HEK293 (cell line): Measurements from ENCODE around the gene ITFG2.

Source experiments
- AEBP2 ChIP-seq: fragments of 450-650 bp; formaldehyde crosslinking; IDR thresholded peaks from 2 replicates; pipeline ENCODE4 v1.5.1; 2016; ENCODE audit warnings: missing biosample characterization, missing genetic modification characterization, borderline replicate concordance
- ATF2 ChIP-seq: fragments of 450-650 bp; formaldehyde crosslinking; IDR thresholded peaks from 2 replicates; pipeline ENCODE4 v1.5.1; 2016; ENCODE audit warnings: missing biosample characterization, missing genetic modification characterization, low read depth
- KLF1 ChIP-seq: fragments of 450-650 bp; formaldehyde crosslinking; IDR thresholded peaks from 2 replicates; pipeline ENCODE4 v1.5.1; 2016; ENCODE audit warnings: missing biosample characterization, missing genetic modification characterization
- MEIS1 ChIP-seq: sonication (generic); formaldehyde crosslinking; IDR thresholded peaks from 2 replicates; pipeline ENCODE4 v1.8.1; 2022; ENCODE audit warnings: missing genetic modification reagents, mild to moderate bottlenecking, borderline replicate concordance
- MYNN ChIP-seq: fragments of 450-650 bp; formaldehyde crosslinking; IDR thresholded peaks from 2 replicates; pipeline ENCODE4 v1.5.1; 2016; ENCODE audit warnings: missing biosample characterization, missing genetic modification characterization, borderline replicate concordance
- MZF1 ChIP-seq: fragments of 450-650 bp; formaldehyde crosslinking; IDR thresholded peaks from 2 replicates; pipeline ENCODE4 v1.5.1; 2017; ENCODE audit warnings: missing biosample characterization, missing genetic modification characterization, borderline replicate concordance
- OVOL3 ChIP-seq: fragments of 450-650 bp; formaldehyde crosslinking; IDR thresholded peaks from 2 replicates; pipeline ENCODE4 v1.5.1; 2016; ENCODE audit warnings: missing biosample characterization, missing genetic modification characterization
- TCF7L2 ChIP-seq: IDR thresholded peaks from 2 replicates; pipeline ENCODE4 v1.6.1; 2011; ENCODE audit warnings: low read depth, mild to moderate bottlenecking, inconsistent platforms, low read length, moderate library complexity, borderline replicate concordance
- YY1 ChIP-seq: fragments of 450-650 bp; formaldehyde crosslinking; IDR thresholded peaks from 2 replicates; pipeline ENCODE4 v1.5.1; 2018; ENCODE audit warnings: missing biosample characterization, missing genetic modification characterization
- ZBTB48 ChIP-seq: fragments of 450-650 bp; formaldehyde crosslinking; IDR thresholded peaks from 2 replicates; pipeline ENCODE4 v1.5.1; 2016; ENCODE audit warnings: missing biosample characterization, missing genetic modification characterization
- ZFP69B ChIP-seq: fragments of 450-650 bp; formaldehyde crosslinking; IDR thresholded peaks from 2 replicates; pipeline ENCODE4 v1.5.1; 2016; ENCODE audit warnings: missing biosample characterization, missing genetic modification characterization
- ZNF121 ChIP-seq: fragments of 450-650 bp; formaldehyde crosslinking; IDR thresholded peaks from 2 replicates; pipeline ENCODE4 v1.5.1; 2016; ENCODE audit warnings: missing biosample characterization, missing genetic modification characterization
- ZNF138 ChIP-seq: fragments of 450-650 bp; formaldehyde crosslinking; IDR thresholded peaks from 2 replicates; pipeline ENCODE4 v1.5.1; 2016; ENCODE audit warnings: missing biosample characterization, missing genetic modification characterization, borderline replicate concordance
- ZNF174 ChIP-seq: fragments of 450-650 bp; formaldehyde crosslinking; IDR thresholded peaks from 2 replicates; pipeline ENCODE4 v1.5.0; 2017; ENCODE audit warnings: missing biosample characterization, mild to moderate bottlenecking, missing genetic modification characterization
- ZNF18 ChIP-seq: fragments of 450-650 bp; formaldehyde crosslinking; IDR thresholded peaks from 2 replicates; pipeline ENCODE4 v1.5.1; 2016; ENCODE audit warnings: missing biosample characterization, missing genetic modification characterization
- ZNF214 ChIP-seq: fragments of 450-650 bp; formaldehyde crosslinking; IDR thresholded peaks from 2 replicates; pipeline ENCODE4 v1.5.1; 2017; ENCODE audit warnings: missing biosample characterization, mild to moderate bottlenecking, missing genetic modification characterization, borderline replicate concordance
- ZNF221 ChIP-seq: fragments of 450-650 bp; formaldehyde crosslinking; IDR thresholded peaks from 2 replicates; pipeline ENCODE4 v1.5.1; 2017; ENCODE audit warnings: missing biosample characterization, missing genetic modification characterization, borderline replicate concordance
- ZNF26 ChIP-seq: fragments of 450-650 bp; formaldehyde crosslinking; IDR thresholded peaks from 2 replicates; pipeline ENCODE4 v1.5.1; 2016; ENCODE audit warnings: missing biosample characterization, missing genetic modification characterization
- ZNF335 ChIP-seq: fragments of 450-650 bp; formaldehyde crosslinking; conservative IDR thresholded peaks from 2 replicates; pipeline ENCODE4 v1.5.1; 2016; ENCODE audit warnings: missing biosample characterization, missing genetic modification characterization
- ZNF366 ChIP-seq: fragments of 450-650 bp; formaldehyde crosslinking; conservative IDR thresholded peaks from 2 replicates; pipeline ENCODE4 v1.5.1; 2016; ENCODE audit warnings: missing biosample characterization, missing genetic modification characterization
- ZNF426 ChIP-seq: fragments of 450-650 bp; formaldehyde crosslinking; IDR thresholded peaks from 2 replicates; pipeline ENCODE4 v1.5.1; 2017; ENCODE audit warnings: missing biosample characterization, missing genetic modification characterization, mild to moderate bottlenecking, inconsistent platforms, moderate library complexity
- ZNF529 ChIP-seq: fragments of 450-650 bp; formaldehyde crosslinking; IDR thresholded peaks from 2 replicates; pipeline ENCODE4 v1.5.1; 2017; ENCODE audit warnings: missing genetic modification characterization, missing biosample characterization; ENCODE audit not compliant: insufficient replicate concordance
- ZNF548 ChIP-seq: fragments of 450-650 bp; formaldehyde crosslinking; IDR thresholded peaks from 2 replicates; pipeline ENCODE4 v1.5.1; 2016; ENCODE audit warnings: missing biosample characterization, missing genetic modification characterization
- ZNF560 ChIP-seq: fragments of 450-650 bp; formaldehyde crosslinking; IDR thresholded peaks from 2 replicates; pipeline ENCODE4 v1.5.1; 2017; ENCODE audit warnings: missing biosample characterization, missing genetic modification characterization, borderline replicate concordance
- ZNF776 ChIP-seq: fragments of 450-650 bp; formaldehyde crosslinking; IDR thresholded peaks from 2 replicates; pipeline ENCODE4 v1.5.0; 2017; ENCODE audit warnings: missing biosample characterization, missing genetic modification characterization, borderline replicate concordance
- TF ChIP-seq, protein P1 (sequence below): fragments of 450-650 bp; formaldehyde crosslinking; IDR thresholded peaks from 2 replicates; pipeline ENCODE4 v1.5.1; 2016; ENCODE audit warnings: missing biosample characterization, missing genetic modification characterization
- TF ChIP-seq, protein P2 (sequence below): fragments of 450-650 bp; formaldehyde crosslinking; IDR thresholded peaks from 2 replicates; pipeline ENCODE4 v1.5.1; 2016; ENCODE audit warnings: missing biosample characterization, missing genetic modification characterization
- TF ChIP-seq, protein P3 (sequence below): fragments of 450-650 bp; formaldehyde crosslinking; IDR thresholded peaks from 2 replicates; pipeline ENCODE4 v1.5.1; 2016; ENCODE audit warnings: missing biosample characterization, missing genetic modification characterization
- TF ChIP-seq, protein P4 (sequence below): fragments of 450-650 bp; formaldehyde crosslinking; IDR thresholded peaks from 2 replicates; pipeline ENCODE4; 2016; ENCODE audit warnings: missing biosample characterization, missing genetic modification characterization

ITFG2 gene

DNA sequence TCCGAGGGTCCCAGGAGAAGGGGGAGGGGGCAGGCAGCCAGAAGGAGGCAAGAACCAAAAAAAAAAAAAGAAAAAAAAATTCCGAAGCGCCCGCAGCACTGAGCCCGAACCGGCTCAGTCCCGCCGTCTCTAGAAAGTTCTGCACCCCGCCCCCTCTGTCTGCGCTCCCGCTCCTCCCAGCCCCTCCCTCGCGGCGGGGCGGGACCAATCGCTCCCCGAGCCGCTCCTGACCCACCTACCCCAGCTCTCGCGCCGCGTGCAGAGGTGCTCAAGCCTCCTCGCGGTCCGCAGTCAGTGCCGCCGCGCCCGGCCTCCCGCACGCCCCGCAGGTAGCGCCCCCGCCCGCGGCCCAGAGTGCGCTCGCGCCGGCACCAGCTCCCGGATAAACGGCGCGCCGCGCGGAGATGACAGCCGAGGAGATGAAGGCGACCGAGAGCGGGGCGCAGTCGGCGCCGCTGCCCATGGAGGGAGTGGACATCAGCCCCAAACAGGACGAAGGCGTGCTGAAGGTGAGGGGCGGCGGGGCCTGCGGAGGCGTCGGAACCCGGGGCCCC lies 17.7 kb upstream of the ITFG2 start, which contains the start of gene FKBP4 (continued):
- TF ChIP-seq, protein P1, sequence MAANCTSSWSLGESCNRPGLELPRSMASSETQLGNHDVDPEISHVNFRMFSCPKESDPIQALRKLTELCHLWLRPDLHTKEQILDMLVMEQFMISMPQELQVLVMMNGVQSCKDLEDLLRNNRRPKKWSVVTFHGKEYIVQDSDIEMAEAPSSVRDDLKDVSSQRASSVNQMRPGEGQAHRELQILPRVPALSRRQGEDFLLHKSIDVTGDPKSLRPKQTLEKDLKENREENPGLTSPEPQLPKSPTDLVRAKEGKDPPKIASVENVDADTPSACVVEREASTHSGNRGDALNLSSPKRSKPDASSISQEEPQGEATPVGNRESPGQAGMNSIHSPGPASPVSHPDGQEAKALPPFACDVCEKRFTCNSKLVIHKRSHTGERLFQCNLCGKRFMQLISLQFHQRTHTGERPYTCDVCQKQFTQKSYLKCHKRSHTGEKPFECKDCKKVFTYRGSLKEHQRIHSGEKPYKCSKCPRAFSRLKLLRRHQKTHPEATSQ (tag by site-specific recombination): no peak
- no peak for TF ChIP-seq AEBP2 (tag by site-specific recombination)
- TF ChIP-seq ZNF214 (tag by site-specific recombination): no peak
- no peak for TF ChIP-seq TCF7L2
- TF ChIP-seq MEIS1: no peak
- TF ChIP-seq ZNF26 (tag by site-specific recombination): no peak
- no peak for TF ChIP-seq ZBTB48 (tag by site-specific recombination)
- no peak for TF ChIP-seq ZNF560
- TF ChIP-seq ZNF138 (tag by site-specific recombination): no peak
- TF ChIP-seq ZNF426 (tag by site-specific recombination): no peak
- TF ChIP-seq ZNF529 (tag by site-specific recombination): no peak
- no peak for TF ChIP-seq ZNF121
- TF ChIP-seq MYNN (tag by site-specific recombination): no peak
- TF ChIP-seq, protein P2, sequence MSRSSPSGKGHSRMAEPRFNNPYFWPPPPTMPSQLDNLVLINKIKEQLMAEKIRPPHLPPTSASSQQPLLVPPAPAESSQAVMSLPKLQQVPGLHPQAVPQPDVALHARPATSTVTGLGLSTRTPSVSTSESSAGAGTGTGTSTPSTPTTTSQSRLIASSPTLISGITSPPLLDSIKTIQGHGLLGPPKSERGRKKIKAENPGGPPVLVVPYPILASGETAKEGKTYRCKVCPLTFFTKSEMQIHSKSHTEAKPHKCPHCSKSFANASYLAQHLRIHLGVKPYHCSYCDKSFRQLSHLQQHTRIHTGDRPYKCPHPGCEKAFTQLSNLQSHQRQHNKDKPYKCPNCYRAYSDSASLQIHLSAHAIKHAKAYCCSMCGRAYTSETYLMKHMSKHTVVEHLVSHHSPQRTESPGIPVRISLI: no peak
- TF ChIP-seq ATF2 (tag by site-specific recombination): no peak
- no peak for TF ChIP-seq MZF1 (tag by site-specific recombination)
- TF ChIP-seq, protein P3, sequence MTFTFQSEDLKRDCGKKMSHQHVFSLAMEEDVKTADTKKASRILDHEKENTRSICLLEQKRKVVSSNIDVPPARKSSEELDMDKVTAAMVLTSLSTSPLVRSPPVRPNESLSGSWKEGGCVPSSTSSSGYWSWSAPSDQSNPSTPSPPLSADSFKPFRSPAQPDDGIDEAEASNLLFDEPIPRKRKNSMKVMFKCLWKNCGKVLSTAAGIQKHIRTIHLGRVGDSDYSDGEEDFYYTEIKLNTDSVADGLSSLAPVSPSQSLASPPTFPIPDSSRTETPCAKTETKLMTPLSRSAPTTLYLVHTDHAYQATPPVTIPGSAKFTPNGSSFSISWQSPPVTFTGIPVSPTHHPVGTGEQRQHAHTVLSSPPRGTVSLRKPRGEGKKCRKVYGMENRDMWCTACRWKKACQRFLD: no peak
- no peak for TF ChIP-seq ZNF174 (tag by site-specific recombination)
- no peak for TF ChIP-seq ZNF366
- TF ChIP-seq ZFP69B (tag by site-specific recombination): no peak
- TF ChIP-seq ZNF18 (tag by site-specific recombination): no peak
- TF ChIP-seq ZNF221 (tag by site-specific recombination): no peak
- TF ChIP-seq ZNF776 (tag by site-specific recombination): no peak
- TF ChIP-seq ZNF335: peak; percentile 83
- TF ChIP-seq OVOL3 (tag by site-specific recombination): no peak
- TF ChIP-seq YY1 (tag by site-specific recombination): no peak
- TF ChIP-seq KLF1 (tag by site-specific recombination): peak; percentile 83
- TF ChIP-seq, protein P4, sequence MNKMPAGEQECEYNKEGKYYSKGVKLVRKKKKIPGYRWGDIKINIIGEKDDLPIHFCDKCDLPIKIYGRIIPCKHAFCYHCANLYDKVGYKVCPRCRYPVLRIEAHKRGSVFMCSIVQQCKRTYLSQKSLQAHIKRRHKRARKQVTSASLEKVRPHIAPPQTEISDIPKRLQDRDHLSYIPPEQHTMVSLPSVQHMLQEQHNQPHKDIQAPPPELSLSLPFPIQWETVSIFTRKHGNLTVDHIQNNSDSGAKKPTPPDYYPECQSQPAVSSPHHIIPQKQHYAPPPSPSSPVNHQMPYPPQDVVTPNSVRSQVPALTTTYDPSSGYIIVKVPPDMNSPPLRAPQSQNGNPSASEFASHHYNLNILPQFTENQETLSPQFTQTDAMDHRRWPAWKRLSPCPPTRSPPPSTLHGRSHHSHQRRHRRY (tag by site-specific recombination): no peak
- TF ChIP-seq ZNF548: no peak
